ENCODE data around the gene COL12A1. TPM values are rescaled to one million over a fixed set of nuclear protein-coding genes. Genes with fewer than 3 reads are reported as not detected.

COL12A1 gene
- total RNA-seq, 3 donors from 2014 or later, result 90.9 to 441 (median 281) TPM

- no peaks in the 10 kb centered on the region for H3K9me3 ChIP-seq
- intact Hi-C loops (cut with DNase I; ENCODE audit: low total_unique reads), result no loop called here
- TF ChIP-seq POLR2AphosphoS5 (IDR thresholded peaks at IDR 0.05), result no peak
- no peak for TF ChIP-seq POLR2A (IDR thresholded peaks at IDR 0.05)
- no peak for TF ChIP-seq CTCF (IDR thresholded peaks at IDR 0.05)
- no peak overlapping the region for H3K4me3 ChIP-seq
- no peak overlapping the region for H3K27ac ChIP-seq
- H3K36me3 ChIP-seq, result no peaks in the 10 kb centered on the region
- H3K4me1 ChIP-seq, result no peaks in the 10 kb centered on the region
- DNase-seq (ENCODE audit: low spot score in 2 of 2), result no peak
- no peaks in the 10 kb centered on the region for H3K27me3 ChIP-seq
These were observed 135.6 kb downstream of the COL12A1 start for GRCh38 chr6:75070244-75070643.

GRCh38 chr6:75065523-75065922 is 140.3 kb downstream of the COL12A1 start:
- no peak overlapping the region for H3K27ac ChIP-seq
- no peaks in the 10 kb centered on the region for H3K27me3 ChIP-seq
- H3K36me3 ChIP-seq, result no peaks in the 10 kb centered on the region
- H3K9me3 ChIP-seq, result no peaks in the 10 kb centered on the region
- H3K4me3 ChIP-seq, result no peak overlapping the region
- no peak for DNase-seq (ENCODE audit: low spot score in 2 of 2)
- TF ChIP-seq POLR2A (IDR thresholded peaks at IDR 0.05) (no peak), CTCF (IDR thresholded peaks at IDR 0.05) (no peak), POLR2AphosphoS5 (IDR thresholded peaks at IDR 0.05) (no peak)
- no peaks in the 10 kb centered on the region for H3K4me1 ChIP-seq
- intact Hi-C loops (cut with DNase I; ENCODE audit: low total_unique reads), result no loop called here

- no peak for DNase-seq (ENCODE audit: low spot score in 2 of 2)
- intact Hi-C loops (cut with DNase I; ENCODE audit: low total_unique reads), result no loop called here
These were observed 153.4 kb downstream of the COL12A1 start for GRCh38 chr6:75052491-75052890.

GRCh38 chr6:75049308-75049707 is 156.5 kb downstream of the COL12A1 start:
- no peak overlapping the region for H3K4me3 ChIP-seq
- no peaks in the 10 kb centered on the region for H3K27me3 ChIP-seq
- TF ChIP-seq POLR2A (IDR thresholded peaks at IDR 0.05) (no peak), POLR2AphosphoS5 (IDR thresholded peaks at IDR 0.05) (no peak), CTCF (IDR thresholded peaks at IDR 0.05) (no peak)
- intact Hi-C loops (cut with DNase I; ENCODE audit: low total_unique reads), result no loop called here
- no peaks in the 10 kb centered on the region for H3K4me1 ChIP-seq
- DNase-seq (ENCODE audit: low spot score in 2 of 2), result no peak
- no peak overlapping the region for H3K27ac ChIP-seq
- H3K36me3 ChIP-seq, result no peaks in the 10 kb centered on the region
- H3K9me3 ChIP-seq, result peaks cover 0 to 4% of the 10 kb centered on the region in 2 donors

More at GRCh38 chr6:75052491-75052890, 153.4 kb downstream of the COL12A1 start:
- Histone ChIP-seq H3K4me3 (no peak overlapping the region), H3K9me3 (no peaks in the 10 kb centered on the region), H3K36me3 (no peaks in the 10 kb centered on the region), H3K27ac (no peak overlapping the region), H3K27me3 (no peaks in the 10 kb centered on the region), H3K4me1 (no peaks in the 10 kb centered on the region)
- TF ChIP-seq POLR2A (IDR thresholded peaks at IDR 0.05) (no peak), POLR2AphosphoS5 (IDR thresholded peaks at IDR 0.05) (no peak), CTCF (IDR thresholded peaks at IDR 0.05) (no peak)

GRCh38 chr6:75044846-75045245 is 161.0 kb downstream of the COL12A1 start:
- no peak for TF ChIP-seq CTCF (IDR thresholded peaks at IDR 0.05)
- TF ChIP-seq POLR2A (IDR thresholded peaks at IDR 0.05), result no peak
- no peak for TF ChIP-seq POLR2AphosphoS5 (IDR thresholded peaks at IDR 0.05)
- no peak overlapping the region for H3K27ac ChIP-seq
- intact Hi-C loops (cut with DNase I; ENCODE audit: low total_unique reads), result no loop called here
- no peaks in the 10 kb centered on the region for H3K4me1 ChIP-seq
- peaks cover 3 to 7% of the 10 kb centered on the region in 2 donors for H3K9me3 ChIP-seq
- no peak overlapping the region for H3K4me3 ChIP-seq
- H3K36me3 ChIP-seq, result no peaks in the 10 kb centered on the region
- DNase-seq (ENCODE audit: low spot score in 2 of 2), result no peak
- H3K27me3 ChIP-seq, result no peaks in the 10 kb centered on the region

Data from breast epithelium (tissue), 4 donors.